ENCODE measurements around the gene CRACR2A.
A peak's percentile ranks its signal among the peaks of the same experiment; 100 is the strongest.

GRCh38 chr12:3777206-3777809 lies 24.4 kb upstream of the CRACR2A start:
- TF ChIP-seq CTCF (IDR thresholded peaks at IDR 0.05) (peak; percentile 42 to 78 (median 62)), POLR2A (IDR thresholded peaks at IDR 0.05) (no peak)
